HEK293 (cell line): ENCODE data around the gene HNRNPL.

ENCODE experiments used
- CTCF ChIP-seq: fragments of 450-650 bp; formaldehyde crosslinking; IDR thresholded peaks from 2 replicates; pipeline ENCODE4 v1.5.1; 2016; ENCODE audit warnings: missing biosample characterization, missing genetic modification characterization
- KLF1 ChIP-seq: fragments of 450-650 bp; formaldehyde crosslinking; IDR thresholded peaks from 2 replicates; pipeline ENCODE4 v1.5.1; 2016; ENCODE audit warnings: missing biosample characterization, missing genetic modification characterization
- SETDB1 ChIP-seq: IDR thresholded peaks from one replicate; pipeline ENCODE4 v1.6.1; 2017; ENCODE audit warnings: mild to moderate bottlenecking, low read length, moderate library complexity, mixed read lengths; ENCODE audit not compliant: insufficient read length
- ZBTB20 ChIP-seq: fragments of 450-650 bp; formaldehyde crosslinking; IDR thresholded peaks from 2 replicates; pipeline ENCODE4 v1.5.1; 2016; ENCODE audit warnings: missing biosample characterization, missing genetic modification characterization
- ZNF184 ChIP-seq: fragments of 450-650 bp; IDR thresholded peaks from 2 replicates; pipeline ENCODE4 v1.5.1; 2018; ENCODE audit warnings: missing biosample characterization, mild to moderate bottlenecking, missing genetic modification characterization
- ZNF660 ChIP-seq: fragments of 450-650 bp; IDR thresholded peaks from 2 replicates; pipeline ENCODE4 v1.5.1; 2018; ENCODE audit warnings: missing biosample characterization, mild to moderate bottlenecking, missing genetic modification characterization
- ZNF707 ChIP-seq: fragments of 450-650 bp; formaldehyde crosslinking; IDR thresholded peaks from 2 replicates; pipeline ENCODE4 v1.5.1; 2016; ENCODE audit warnings: missing biosample characterization, missing genetic modification characterization
- ZNF792 ChIP-seq: fragments of 450-650 bp; formaldehyde crosslinking; IDR thresholded peaks from 2 replicates; pipeline ENCODE4 v1.5.1; 2016; ENCODE audit warnings: missing biosample characterization, missing genetic modification characterization

- TF ChIP-seq ZBTB20 (tag by site-specific recombination) (no peak), CTCF (tag by site-specific recombination) (no peak), SETDB1 (no peak), ZNF792 (tag by site-specific recombination) (no peak), ZNF660 (tag by site-specific recombination) (no peak), ZNF184 (tag by site-specific recombination) (no peak), ZNF707 (no peak), KLF1 (tag by site-specific recombination) (no peak)
Measured at GRCh38 chr19:38844093-38844686, 5.6 kb downstream of the HNRNPL start.
